Liver (tissue), 9 donors: ENCODE results near the gene HTR3A. TPM values are rescaled to one million over a fixed set of nuclear protein-coding genes. Genes with fewer than 3 reads are reported as not detected.

ENCODE experiments used
- DNase-seq: peaks from one replicate; pipeline ENCODE4 v3.0.0-alpha.2; 2017; ENCODE audit warnings: low spot score
- H3K27ac ChIP-seq, 2 donors: one replicate each; pipeline ENCODE4 v1.7.0; 2013; ENCODE audit warnings: inconsistent platforms in 2 of 2, low read length in 2 of 2, control low read depth in 1 of 2, low read depth in 1 of 2, mild to moderate bottlenecking in 1 of 2
- H3K27me3 ChIP-seq, 4 donors: one replicate each; pipeline versions ENCODE4 v1.6.1 to v1.7.0; 2013; ENCODE audit warnings: low read length in 3 of 4, inconsistent platforms in 1 of 4, mild to moderate bottlenecking in 1 of 4, moderate library complexity in 1 of 4; ENCODE audit not compliant: control insufficient read depth in 4 of 4, insufficient read depth in 4 of 4
- H3K36me3 ChIP-seq, 4 donors: one replicate each; pipeline versions ENCODE4 v1.6.1 to v1.7.0; 2013; ENCODE audit warnings: low read length in 3 of 4, mild to moderate bottlenecking in 3 of 4, low read depth in 1 of 4, moderate library complexity in 1 of 4; ENCODE audit not compliant: control insufficient read depth in 4 of 4, insufficient read depth in 3 of 4
- H3K4me1 ChIP-seq, 4 donors: one replicate each; pipeline versions ENCODE4 v1.6.1 to v1.7.0; 2013; ENCODE audit warnings: low read length in 3 of 4, mild to moderate bottlenecking in 3 of 4, moderate library complexity in 1 of 4; ENCODE audit not compliant: control insufficient read depth in 4 of 4, insufficient read depth in 4 of 4
- H3K4me3 ChIP-seq, 3 donors: one replicate each; pipeline versions ENCODE4 v1.6.1 to v1.7.0; 2013; ENCODE audit warnings: low read length in 3 of 3, control low read depth in 1 of 3, low read depth in 1 of 3, mild to moderate bottlenecking in 1 of 3
- H3K9ac ChIP-seq, 2 donors: one replicate each; pipeline ENCODE4 v1.7.0; 2013; ENCODE audit warnings: low read length in 2 of 2, mild to moderate bottlenecking in 2 of 2, moderate library complexity in 2 of 2, control low read depth in 1 of 2, low read depth in 1 of 2
- H3K9me3 ChIP-seq, 4 donors: one replicate each; pipeline versions ENCODE4 v1.6.1 to v1.7.0; 2013; ENCODE audit warnings: low read length in 3 of 4; ENCODE audit not compliant: control insufficient read depth in 4 of 4
- EGR1 ChIP-seq, 2 donors: IDR thresholded peaks; 2 replicates each; pipeline ENCODE4 v1.6.1; 2016 to 2018; ENCODE audit warnings: antibody characterized with exemption in 2 of 2, low read depth in 2 of 2
- FOXA1 ChIP-seq: IDR thresholded peaks from 2 replicates; pipeline ENCODE4 v1.6.1; 2016; ENCODE audit warnings: antibody characterized with exemption
- FOXA2 ChIP-seq: IDR thresholded peaks from 2 replicates; pipeline ENCODE4 v1.6.1; 2016; ENCODE audit warnings: antibody characterized with exemption
- GABPA ChIP-seq, 2 donors: IDR thresholded peaks in 1 of 2; conservative IDR thresholded peaks in 1 of 2; 2 replicates each; pipeline ENCODE4 v1.6.1; 2016; ENCODE audit warnings: antibody characterized with exemption in 2 of 2, mild to moderate bottlenecking in 1 of 2, moderate library complexity in 1 of 2
- HNF4A ChIP-seq, 2 donors: conservative IDR thresholded peaks; 2 replicates each; pipeline ENCODE4 v1.6.1; 2016; ENCODE audit warnings: antibody characterized with exemption in 2 of 2, mild to moderate bottlenecking in 2 of 2
- HNF4G ChIP-seq: IDR thresholded peaks from 2 replicates; pipeline ENCODE4 v1.6.1; 2016; ENCODE audit warnings: antibody characterized with exemption
- MAX ChIP-seq: IDR thresholded peaks from 2 replicates; pipeline ENCODE4 v1.6.1; 2016; ENCODE audit warnings: antibody characterized with exemption
- NR2F2 ChIP-seq: IDR thresholded peaks from 2 replicates; pipeline ENCODE4 v1.6.1; 2016; ENCODE audit warnings: antibody characterized with exemption
- RAD21 ChIP-seq, 2 donors: IDR thresholded peaks; 2 replicates each; pipeline ENCODE4 v1.6.1; 2016; ENCODE audit warnings: antibody characterized with exemption in 2 of 2, mild to moderate bottlenecking in 2 of 2
- REST ChIP-seq: IDR thresholded peaks from 2 replicates; pipeline ENCODE4 v1.6.1; 2016; ENCODE audit warnings: antibody characterized with exemption, mild to moderate bottlenecking
- SP1 ChIP-seq: IDR thresholded peaks from 2 replicates; pipeline ENCODE4 v1.6.1; 2018; ENCODE audit warnings: antibody characterized with exemption, mild to moderate bottlenecking
- TAF1 ChIP-seq: conservative IDR thresholded peaks from 2 replicates; pipeline ENCODE4 v1.6.1; 2016; ENCODE audit warnings: antibody characterized with exemption, mild to moderate bottlenecking
- YY1 ChIP-seq: IDR thresholded peaks from 2 replicates; pipeline ENCODE4 v1.6.1; 2016; ENCODE audit warnings: antibody characterized with exemption, mild to moderate bottlenecking
- WGBS: extraction: QIAGEN DNeasy Blood & Tissue Kit; methylation state at CpG from one replicate; pipeline ENCODE4 v1.1.7; 2013; 5-methylcytosine and 5-hydroxymethylcytosine counted together
- polyA plus RNA-seq, 2 donors: library from polyadenylated mRNA; stranded (reverse) in 1 of 2; unstranded in 1 of 2; fragments of 200-250 nt in 1 of 2; fragments of >200 nt in 1 of 2; fragmentation: Nextera tagmentation in 1 of 2; extraction: Ambion mirVana in 1 of 2; gene quantifications; one replicate each; pipeline versions ENCODE4 v1.2.1 to v1.2.3, GENCODE V29; 2013 to 2015
- total RNA-seq, 2 donors: library from RNA; depleted of rRNA; stranded (reverse); fragments of >200 nt; gene quantifications; one replicate each; pipeline ENCODE4 v1.2.3, GENCODE V29; 2014
- TF ChIP-seq, protein P1 (sequence below): IDR thresholded peaks from 2 replicates; pipeline ENCODE4 v1.6.1; 2016; ENCODE audit warnings: antibody characterized with exemption
- TF ChIP-seq, protein P2 (sequence below): IDR thresholded peaks from 2 replicates; pipeline ENCODE4 v1.6.1; 2016; ENCODE audit warnings: antibody characterized with exemption
- TF ChIP-seq, protein P3 (sequence below): fragments of 150-350 bp; IDR thresholded peaks from 2 replicates; pipeline ENCODE4 v1.5.1; 2017; ENCODE audit warnings: improper control_type of control experiment, low read depth, low read length; ENCODE audit not compliant: missing input control
- donor health status: healthy.
- donor health status: healthy.
- donor health status: healthy.
- donor health status: healthy.
- donor health status: healthy.

The HTR3A gene
- total and polyA plus RNA-seq, 4 donors: not detected

GRCh38 chr11:113928311-113928710 lies 46.6 kb upstream of the HTR3A start:
- H3K27me3 ChIP-seq: peaks cover 0 to 6% (median 0%) of the 10 kb centered on the region in 4 donors
- no peak overlapping the region for H3K27ac ChIP-seq
- H3K36me3 ChIP-seq: no peaks in the 10 kb centered on the region
- 80% methylated on average over 5 of the region's 5 CpGs for WGBS
- H3K4me3 ChIP-seq: no peak overlapping the region
- no peaks in the 10 kb centered on the region for H3K9me3 ChIP-seq
- TF ChIP-seq FOXA2 (no peak), YY1 (no peak), NR2F2 (no peak), REST (no peak), HNF4A (conservative IDR thresholded peaks at IDR 0.05) (no peak), RAD21 (IDR thresholded peaks at IDR 0.05) (no peak), FOXA1 (no peak), SP1 (no peak), TAF1 (no peak), MAX (no peak)
- TF ChIP-seq, protein P1, sequence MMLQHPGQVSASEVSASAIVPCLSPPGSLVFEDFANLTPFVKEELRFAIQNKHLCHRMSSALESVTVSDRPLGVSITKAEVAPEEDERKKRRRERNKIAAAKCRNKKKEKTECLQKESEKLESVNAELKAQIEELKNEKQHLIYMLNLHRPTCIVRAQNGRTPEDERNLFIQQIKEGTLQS: no peak
- TF ChIP-seq, protein P2, sequence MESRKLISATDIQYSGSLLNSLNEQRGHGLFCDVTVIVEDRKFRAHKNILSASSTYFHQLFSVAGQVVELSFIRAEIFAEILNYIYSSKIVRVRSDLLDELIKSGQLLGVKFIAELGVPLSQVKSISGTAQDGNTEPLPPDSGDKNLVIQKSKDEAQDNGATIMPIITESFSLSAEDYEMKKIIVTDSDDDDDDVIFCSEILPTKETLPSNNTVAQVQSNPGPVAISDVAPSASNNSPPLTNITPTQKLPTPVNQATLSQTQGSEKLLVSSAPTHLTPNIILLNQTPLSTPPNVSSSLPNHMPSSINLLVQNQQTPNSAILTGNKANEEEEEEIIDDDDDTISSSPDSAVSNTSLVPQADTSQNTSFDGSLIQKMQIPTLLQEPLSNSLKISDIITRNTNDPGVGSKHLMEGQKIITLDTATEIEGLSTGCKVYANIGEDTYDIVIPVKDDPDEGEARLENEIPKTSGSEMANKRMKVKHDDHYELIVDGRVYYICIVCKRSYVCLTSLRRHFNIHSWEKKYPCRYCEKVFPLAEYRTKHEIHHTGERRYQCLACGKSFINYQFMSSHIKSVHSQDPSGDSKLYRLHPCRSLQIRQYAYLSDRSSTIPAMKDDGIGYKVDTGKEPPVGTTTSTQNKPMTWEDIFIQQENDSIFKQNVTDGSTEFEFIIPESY: no peak
- TF ChIP-seq, protein P3, sequence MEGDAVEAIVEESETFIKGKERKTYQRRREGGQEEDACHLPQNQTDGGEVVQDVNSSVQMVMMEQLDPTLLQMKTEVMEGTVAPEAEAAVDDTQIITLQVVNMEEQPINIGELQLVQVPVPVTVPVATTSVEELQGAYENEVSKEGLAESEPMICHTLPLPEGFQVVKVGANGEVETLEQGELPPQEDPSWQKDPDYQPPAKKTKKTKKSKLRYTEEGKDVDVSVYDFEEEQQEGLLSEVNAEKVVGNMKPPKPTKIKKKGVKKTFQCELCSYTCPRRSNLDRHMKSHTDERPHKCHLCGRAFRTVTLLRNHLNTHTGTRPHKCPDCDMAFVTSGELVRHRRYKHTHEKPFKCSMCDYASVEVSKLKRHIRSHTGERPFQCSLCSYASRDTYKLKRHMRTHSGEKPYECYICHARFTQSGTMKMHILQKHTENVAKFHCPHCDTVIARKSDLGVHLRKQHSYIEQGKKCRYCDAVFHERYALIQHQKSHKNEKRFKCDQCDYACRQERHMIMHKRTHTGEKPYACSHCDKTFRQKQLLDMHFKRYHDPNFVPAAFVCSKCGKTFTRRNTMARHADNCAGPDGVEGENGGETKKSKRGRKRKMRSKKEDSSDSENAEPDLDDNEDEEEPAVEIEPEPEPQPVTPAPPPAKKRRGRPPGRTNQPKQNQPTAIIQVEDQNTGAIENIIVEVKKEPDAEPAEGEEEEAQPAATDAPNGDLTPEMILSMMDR: no peak
- no peak for DNase-seq
- H3K4me1 ChIP-seq: no peaks in the 10 kb centered on the region
- H3K9ac ChIP-seq: no peak overlapping the region

DNA sequence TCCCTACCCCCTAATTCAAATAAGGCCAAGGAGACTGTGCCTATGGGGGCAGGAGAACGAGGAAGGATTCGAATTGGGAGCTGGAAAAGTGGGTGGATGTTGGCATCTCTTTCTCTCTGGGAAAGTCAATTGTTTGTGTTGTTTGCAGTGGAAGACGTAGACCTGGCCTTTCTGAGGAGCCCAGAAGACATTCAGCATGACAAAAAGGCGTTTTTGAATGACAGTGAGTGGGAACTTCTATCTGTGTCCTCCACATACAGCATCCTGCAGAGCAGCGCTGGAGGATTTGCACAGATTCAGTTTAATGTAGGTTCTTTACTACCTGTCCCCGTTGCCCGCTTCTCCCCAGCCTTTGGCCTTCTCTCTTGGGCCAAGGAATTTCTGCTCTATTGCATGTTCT lies 42.1 kb upstream of the HTR3A start:
- WGBS: 73% methylated on average over 7 of the region's 7 CpGs
- Histone ChIP-seq H3K4me1 (no peaks in the 10 kb centered on the region), H3K9me3 (no peaks in the 10 kb centered on the region), H3K27ac (no peak overlapping the region), H3K9ac (no peak overlapping the region), H3K36me3 (no peaks in the 10 kb centered on the region), H3K27me3 (peaks cover 0 to 6% (median 0%) of the 10 kb centered on the region in 4 donors), H3K4me3 (no peak overlapping the region)
- no peak for DNase-seq
- TF ChIP-seq YY1: no peak
- no peak for TF ChIP-seq GABPA (IDR thresholded peaks at IDR 0.05 in 1 of 2, conservative IDR thresholded peaks at IDR 0.05 in 1 of 2)
- TF ChIP-seq MAX: no peak
- no peak for TF ChIP-seq NR2F2
- no peak for TF ChIP-seq RAD21 (IDR thresholded peaks at IDR 0.05)
- TF ChIP-seq, protein P1: no peak
- TF ChIP-seq REST: no peak
- TF ChIP-seq FOXA1: no peak
- TF ChIP-seq SP1: no peak
- TF ChIP-seq EGR1 (IDR thresholded peaks at IDR 0.05; ENCODE audit: low read depth in 2 of 2): no peak
- TF ChIP-seq, protein P3: no peak
- TF ChIP-seq TAF1: no peak
- no peak for TF ChIP-seq FOXA2
- no peak for TF ChIP-seq HNF4G
